ENCODE results near the gene HAUS5.

- no peak for TF ChIP-seq CTCF (IDR thresholded peaks at IDR 0.05)
- no peak for TF ChIP-seq POLR2A (IDR thresholded peaks at IDR 0.05)
These were observed 53.1 kb downstream of the HAUS5 start for GRCh38 chr19:35665604-35666003.

Measured in testis (tissue), 2 donors.